ENCODE measurements around the gene PIH1D1.
"Not testable (repeated sequence)": the region's sequence is repeated elsewhere in the genome, so short reads cannot be mapped to it uniquely, and the experiment has no call there.

The PIH1D1 gene

GRCh38 chr19:49479975-49480628, 28.5 kb upstream of the PIH1D1 start:
- no peak for DNase-seq

GRCh38 chr19:49475995-49476880, 24.6 kb upstream of the PIH1D1 start:
- peak; percentile 29 for DNase-seq

GRCh38 chr19:49475191-49475917, 23.7 kb upstream of the PIH1D1 start:
- DNase-seq, result no peak

GRCh38 chr19:49474542-49474924, 22.9 kb upstream of the PIH1D1 start:
- no peak for DNase-seq

GRCh38 chr19:49473868-49474541, 22.4 kb upstream of the PIH1D1 start, which contains the start of gene FLT3LG:
FLT3LG (plus strand) TSS chr19:49474215; CDS start chr19:49474640, 425 bp downstream.
- no peak for DNase-seq

GRCh38 chr19:49473501-49473867, 21.9 kb upstream of the PIH1D1 start:
- DNase-seq, result not testable (repeated sequence)

- DNase-seq, result no peak
Measured at GRCh38 chr19:49472936-49473335, 21.3 kb upstream of the PIH1D1 start.

GRCh38 chr19:49470615-49470978, 19.0 kb upstream of the PIH1D1 start:
- no peak for DNase-seq

- no peak for DNase-seq
Measured at GRCh38 chr19:49469828-49470614, 18.4 kb upstream of the PIH1D1 start.

- no peak for DNase-seq
Measured at GRCh38 chr19:49468746-49469447, 17.3 kb upstream of the PIH1D1 start.

- no peak for DNase-seq
Measured at GRCh38 chr19:49468199-49468598, 16.6 kb upstream of the PIH1D1 start.

- DNase-seq, result no peak
Measured at GRCh38 chr19:49465371-49465770, 13.8 kb upstream of the PIH1D1 start.

- DNase-seq, result no peak
Measured at GRCh38 chr19:49463960-49464740, 12.5 kb upstream of the PIH1D1 start.

GRCh38 chr19:49462492-49462891, 10.9 kb upstream of the PIH1D1 start:
- DNase-seq, result no peak

- no peak for DNase-seq
Measured at GRCh38 chr19:49461656-49462055, 10.0 kb upstream of the PIH1D1 start.

- not testable (repeated sequence) for DNase-seq
Measured at GRCh38 chr19:49461130-49461529, 9.5 kb upstream of the PIH1D1 start.

GRCh38 chr19:49459388-49459787, 7.8 kb upstream of the PIH1D1 start:
- DNase-seq, result no peak

- no peak for DNase-seq
Measured at GRCh38 chr19:49458567-49458903, 6.9 kb upstream of the PIH1D1 start.

- no peak for DNase-seq
Measured at GRCh38 chr19:49456326-49456725, 4.7 kb upstream of the PIH1D1 start.

GRCh38 chr19:49455773-49456172, 4.2 kb upstream of the PIH1D1 start:
- no peak for DNase-seq

- no peak for DNase-seq
Measured at GRCh38 chr19:49453757-49454240, 2.2 kb upstream of the PIH1D1 start.

All from NCI-H526 treated with DMSO at 0.1 percent for 48 hours (cell line).